Measurements from ENCODE around the gene DNAH2. TPM values are rescaled to one million over a fixed set of nuclear protein-coding genes. Genes with fewer than 3 reads are reported as not detected.

The DNAH2 gene
- total and polyA plus RNA-seq, 10 donors = 0.02 to 1.1 (median 0.13) TPM; not detected in 1

GRCh38 chr17:7846765-7847661, 129.5 kb downstream of the DNAH2 start:
- Histone ChIP-seq H3K4me3 (no peak overlapping the region), H3K36me3 (peaks cover 3 to 71% (median 64%) of the 10 kb centered on the region in 6 donors), H3K27ac (peak overlapping the region in 1 of 8 donors; percentile 3), H3K27me3 (replicated peaks in 1 of 7) (no peaks in the 10 kb centered on the region), H3K4me1 (peaks cover 18 to 88% (median 32%) of the 10 kb centered on the region in 6 donors), H3K9me3 (no peaks in the 10 kb centered on the region)
- intact Hi-C loops (cut with DNase I; ENCODE audit: low total_unique reads) = no loop called here
- no peak for TF ChIP-seq CTCF (IDR thresholded peaks at IDR 0.05 in 8 of 11, conservative IDR thresholded peaks at IDR 0.05 in 3 of 11)
- TF ChIP-seq POLR2A (IDR thresholded peaks at IDR 0.05) = no peak
- TF ChIP-seq POLR2AphosphoS5 (IDR thresholded peaks at IDR 0.05) = peak in 2 of 3 donors; percentile 13 to 62
- WGBS, 5 donors = 84 to 92% (median 90%) methylated on average over 31 to 34 of the region's 34 CpGs
- DNase-seq = no peak

- no peaks in the 10 kb centered on the region for H3K9me3 ChIP-seq
- H3K4me1 ChIP-seq = peaks cover 20 to 89% (median 35%) of the 10 kb centered on the region in 6 donors
- no peak for DNase-seq
- no peaks in the 10 kb centered on the region for H3K27me3 ChIP-seq (replicated peaks in 1 of 7)
- TF ChIP-seq POLR2AphosphoS5 (IDR thresholded peaks at IDR 0.05) = no peak
- TF ChIP-seq CTCF (IDR thresholded peaks at IDR 0.05 in 8 of 11, conservative IDR thresholded peaks at IDR 0.05 in 3 of 11) = no peak
- no peak for TF ChIP-seq POLR2A (IDR thresholded peaks at IDR 0.05)
- no peak overlapping the region for H3K4me3 ChIP-seq
- H3K27ac ChIP-seq = peak overlapping the region in 1 of 8 donors; percentile 11
- peaks cover 3 to 82% (median 75%) of the 10 kb centered on the region in 6 donors for H3K36me3 ChIP-seq
- 84 to 92% (median 88%) methylated on average over 16 to 20 of the region's 20 CpGs for WGBS, 5 donors
- intact Hi-C loops (cut with DNase I; ENCODE audit: low total_unique reads) = no loop called here
Observed at GRCh38 chr17:7848131-7848579, 130.6 kb downstream of the DNAH2 start.

- Histone ChIP-seq H3K4me3 (no peak overlapping the region), H3K27ac (peak overlapping the region in 1 of 8 donors; percentile 11), H3K36me3 (peaks cover 3 to 88% (median 81%) of the 10 kb centered on the region in 6 donors), H3K27me3 (replicated peaks in 1 of 7) (no peaks in the 10 kb centered on the region), H3K4me1 (peaks cover 20 to 91% (median 35%) of the 10 kb centered on the region in 6 donors), H3K9me3 (no peaks in the 10 kb centered on the region)
- no peak for TF ChIP-seq POLR2A (IDR thresholded peaks at IDR 0.05)
- TF ChIP-seq CTCF (IDR thresholded peaks at IDR 0.05 in 8 of 11, conservative IDR thresholded peaks at IDR 0.05 in 3 of 11) = no peak
- TF ChIP-seq POLR2AphosphoS5 (IDR thresholded peaks at IDR 0.05) = no peak
- intact Hi-C loops (cut with DNase I; ENCODE audit: low total_unique reads) = no loop called here
- 93 to 95% (median 95%) methylated on average over 13 to 21 of the region's 21 CpGs for WGBS, 5 donors
- no peak for DNase-seq
Observed at GRCh38 chr17:7848739-7849129, 131.2 kb downstream of the DNAH2 start.
